Measurements from ENCODE around the gene NECAB3. TPM values are rescaled to one million over a fixed set of nuclear protein-coding genes. Genes with fewer than 3 reads are reported as not detected.
A peak's percentile ranks its signal among the peaks of the same experiment; 100 is the strongest.

Gene NECAB3, protein sequence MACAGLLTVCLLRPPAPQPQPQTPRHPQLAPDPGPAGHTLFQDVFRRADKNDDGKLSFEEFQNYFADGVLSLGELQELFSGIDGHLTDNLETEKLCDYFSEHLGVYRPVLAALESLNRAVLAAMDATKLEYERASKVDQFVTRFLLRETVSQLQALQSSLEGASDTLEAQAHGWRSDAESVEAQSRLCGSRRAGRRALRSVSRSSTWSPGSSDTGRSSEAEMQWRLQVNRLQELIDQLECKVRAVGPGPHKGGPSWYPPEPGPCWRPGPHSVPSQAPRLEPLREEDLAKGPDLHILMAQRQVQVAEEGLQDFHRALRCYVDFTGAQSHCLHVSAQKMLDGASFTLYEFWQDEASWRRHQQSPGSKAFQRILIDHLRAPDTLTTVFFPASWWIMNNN
- total RNA-seq, result 10 to 100 TPM in 1 of 3 donors, 1 to 10 TPM in 2; 8.0 to 11.8 (median 9.7) TPM

DNA sequence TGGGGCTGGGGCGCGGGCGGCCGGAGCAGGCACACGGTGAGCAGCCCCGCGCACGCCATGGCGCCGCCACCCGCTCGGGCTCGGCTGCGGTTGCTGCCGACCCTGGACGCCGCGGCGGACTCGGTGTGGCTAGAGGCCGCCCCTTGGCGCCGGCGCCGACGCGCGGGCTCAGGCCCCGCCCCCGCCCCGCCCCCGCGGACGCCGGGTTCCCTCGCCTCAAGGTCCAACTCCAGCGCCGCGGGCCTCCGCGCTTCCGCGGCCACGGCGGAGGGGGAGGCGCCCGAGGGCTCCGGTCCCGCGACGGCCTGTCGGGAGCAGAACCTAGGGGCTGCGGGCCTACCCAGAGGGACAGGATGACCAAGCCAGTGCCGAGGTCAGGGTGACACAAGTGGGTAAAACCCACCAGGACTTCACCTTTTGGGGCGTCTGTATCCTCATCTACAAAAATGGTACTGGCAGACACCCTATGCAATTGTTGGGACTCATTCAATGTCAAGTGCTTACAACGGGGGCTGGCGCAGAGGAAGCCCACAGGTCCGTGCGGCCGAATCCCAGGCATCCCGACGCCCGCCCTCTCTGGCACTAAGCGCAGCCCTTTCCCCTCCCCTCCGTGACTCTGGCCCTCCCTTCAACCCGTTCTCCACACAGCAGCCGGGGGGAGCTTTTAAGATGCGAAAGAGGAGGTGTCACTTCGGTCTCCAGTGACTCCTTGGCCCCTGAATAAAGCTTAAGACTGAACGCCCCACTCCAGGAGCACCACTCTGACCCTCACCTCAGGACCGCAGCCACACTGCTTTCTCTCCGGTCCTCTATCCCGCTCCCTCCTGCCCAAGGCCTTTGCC is at the start of gene NECAB3:
TSS of gene NECAB3 (minus strand) at position 135 of the 842 bp plus-strand sequence. CDS start at position 59, 76 bp downstream.
- peak; percentile 70 to 81 for ATAC-seq
- H3K4me1 Mint-ChIP-seq (ENCODE audit: low read depth), result peaks cover 38% of the 10 kb centered on the region
- no peaks in the 10 kb centered on the region for H3K36me3 Mint-ChIP-seq (ENCODE audit: insufficient read depth)
- peak within 1 kb of the TSS; percentile 86 for H3K4me3 Mint-ChIP-seq
- peak; percentile 42 for DNase-seq
- H3K27me3 Mint-ChIP-seq (ENCODE audit: low read depth), result no peaks in the 10 kb centered on the region
- no peaks in the 10 kb centered on the region for H3K9me3 Mint-ChIP-seq

DNA sequence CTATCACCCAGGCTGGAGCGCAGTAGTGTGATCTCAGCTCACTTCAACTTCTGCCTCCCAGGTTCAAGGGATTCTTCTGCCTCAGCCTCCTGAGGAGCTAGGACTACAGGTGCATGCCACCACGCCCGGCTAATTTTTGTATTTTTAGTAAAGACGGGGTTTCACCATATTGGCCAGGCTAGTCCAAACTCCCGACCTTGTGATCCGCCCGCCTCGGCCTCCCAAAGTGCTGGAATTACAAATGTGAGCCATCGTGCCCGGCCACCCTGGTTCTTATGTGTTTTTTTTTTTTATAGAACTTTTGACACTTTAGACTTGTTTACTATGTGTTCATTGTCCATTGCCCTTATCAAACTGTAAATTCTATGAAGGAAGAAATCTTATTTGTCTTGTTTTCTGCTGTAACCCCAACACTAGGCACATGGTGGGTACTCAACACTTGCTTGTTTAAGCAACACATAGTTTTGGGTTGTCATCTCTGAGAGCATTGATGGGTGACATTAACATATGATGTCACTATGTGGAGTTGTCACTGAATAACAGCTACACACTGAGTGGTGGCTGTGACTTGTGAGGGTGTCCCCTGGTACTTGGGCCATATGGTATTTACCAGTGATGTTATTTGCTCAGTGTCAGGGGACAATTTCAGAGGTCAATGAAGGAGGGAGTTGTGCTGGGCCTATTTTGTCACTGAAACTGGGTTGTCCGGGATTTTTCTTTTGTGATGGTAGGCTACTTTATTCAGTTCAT is 47.3 kb upstream of the NECAB3 start:
- H3K4me1 Mint-ChIP-seq (ENCODE audit: low read depth), result peaks cover 18% of the 10 kb centered on the region
- H3K9me3 Mint-ChIP-seq, result no peaks in the 10 kb centered on the region
- H3K4me3 Mint-ChIP-seq, result peak overlapping the region; percentile 79
- H3K36me3 Mint-ChIP-seq (ENCODE audit: insufficient read depth), result no peaks in the 10 kb centered on the region
- no peaks in the 10 kb centered on the region for H3K27me3 Mint-ChIP-seq (ENCODE audit: low read depth)
- ATAC-seq, result no peak
- no peak for DNase-seq

DNA sequence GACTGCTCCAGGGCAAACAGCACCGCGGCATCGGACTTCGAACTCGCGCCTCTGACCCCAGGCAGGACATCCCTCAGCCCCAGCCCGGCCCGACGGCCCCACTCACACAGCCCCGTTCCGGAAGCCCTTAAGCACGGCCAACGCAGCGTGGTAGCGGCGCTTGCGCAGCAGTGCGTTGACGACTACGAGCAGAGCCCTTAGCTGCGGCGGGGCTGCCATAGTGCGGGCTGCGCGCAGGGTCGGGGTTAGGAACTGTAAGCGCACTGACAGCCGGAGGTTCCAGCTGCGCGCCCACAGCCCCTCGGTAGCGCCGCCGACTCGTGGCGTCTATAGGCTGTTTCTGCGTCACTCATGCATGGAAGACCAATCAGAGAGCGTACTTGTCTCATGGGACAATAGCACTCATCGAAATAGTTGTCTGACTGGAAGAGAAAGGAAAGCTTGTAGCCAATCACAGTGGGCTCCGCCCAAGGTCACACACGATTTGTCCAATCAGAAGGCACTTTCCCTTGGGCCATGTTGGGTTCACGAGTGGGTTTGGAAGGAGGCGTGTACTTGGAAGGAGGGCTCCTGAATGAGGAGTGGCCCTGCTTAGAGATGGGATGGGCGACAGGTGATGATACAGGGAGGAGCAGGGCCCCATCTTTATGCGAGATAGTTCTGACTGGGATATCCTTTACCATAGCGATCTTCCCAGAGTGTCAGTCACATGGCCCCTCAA is 45.9 kb upstream of the NECAB3 start, which contains the start of gene PXMP4:
TSS of gene PXMP4 (minus strand) at position 322 of the 721 bp plus-strand sequence. CDS start at position 219, 103 bp downstream.
- H3K27me3 Mint-ChIP-seq (ENCODE audit: low read depth), result no peaks in the 10 kb centered on the region
- no peaks in the 10 kb centered on the region for H3K9me3 Mint-ChIP-seq
- ATAC-seq, result peak; percentile 98 to 99
- peak; percentile 78 for DNase-seq
- H3K36me3 Mint-ChIP-seq (ENCODE audit: insufficient read depth), result peaks cover 3% of the 10 kb centered on the region
- peak within 1 kb of the TSS; percentile 79 for H3K4me3 Mint-ChIP-seq
- H3K4me1 Mint-ChIP-seq (ENCODE audit: low read depth), result peaks cover 18% of the 10 kb centered on the region

DNA sequence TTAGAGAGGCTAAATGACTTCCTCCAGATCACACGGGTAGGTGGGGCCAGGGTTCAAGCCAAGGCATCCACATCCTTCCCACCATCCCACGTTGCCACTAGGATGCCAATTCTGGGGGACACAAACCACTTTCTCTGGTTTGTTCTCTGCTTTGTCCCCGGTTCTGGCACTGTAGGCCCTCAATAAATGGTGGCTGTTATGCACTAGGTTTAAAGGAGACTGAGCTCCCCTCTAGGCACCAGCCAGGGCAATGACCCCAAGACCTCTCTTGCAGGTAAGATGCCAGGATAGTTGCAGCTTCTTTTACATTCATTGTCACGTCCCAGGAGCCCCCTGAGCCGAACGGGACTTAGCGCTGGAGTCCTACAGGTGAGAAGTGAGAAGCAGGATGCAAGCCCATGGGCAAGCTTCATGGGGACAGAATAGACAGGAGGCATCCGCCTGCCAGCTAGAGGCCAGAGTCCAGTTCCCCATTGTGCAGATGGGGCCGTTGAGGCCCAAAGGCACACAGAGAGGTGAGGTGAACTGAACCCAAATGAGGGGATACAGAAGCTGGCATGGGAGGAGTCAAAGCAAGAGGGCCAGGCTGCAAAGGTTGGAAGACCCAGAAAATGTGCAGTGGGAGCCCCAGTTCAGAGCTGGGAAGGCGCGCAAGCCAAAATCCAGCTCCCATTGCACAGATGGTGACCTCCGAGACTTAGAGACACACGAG is 45.2 kb upstream of the NECAB3 start:
- peak; percentile 2 for ATAC-seq
- H3K4me3 Mint-ChIP-seq, result peak overlapping the region; percentile 79
- H3K9me3 Mint-ChIP-seq, result no peaks in the 10 kb centered on the region
- DNase-seq, result no peak
- H3K4me1 Mint-ChIP-seq (ENCODE audit: low read depth), result peaks cover 18% of the 10 kb centered on the region
- no peaks in the 10 kb centered on the region for H3K27me3 Mint-ChIP-seq (ENCODE audit: low read depth)
- H3K36me3 Mint-ChIP-seq (ENCODE audit: insufficient read depth), result peaks cover 4% of the 10 kb centered on the region

DNA sequence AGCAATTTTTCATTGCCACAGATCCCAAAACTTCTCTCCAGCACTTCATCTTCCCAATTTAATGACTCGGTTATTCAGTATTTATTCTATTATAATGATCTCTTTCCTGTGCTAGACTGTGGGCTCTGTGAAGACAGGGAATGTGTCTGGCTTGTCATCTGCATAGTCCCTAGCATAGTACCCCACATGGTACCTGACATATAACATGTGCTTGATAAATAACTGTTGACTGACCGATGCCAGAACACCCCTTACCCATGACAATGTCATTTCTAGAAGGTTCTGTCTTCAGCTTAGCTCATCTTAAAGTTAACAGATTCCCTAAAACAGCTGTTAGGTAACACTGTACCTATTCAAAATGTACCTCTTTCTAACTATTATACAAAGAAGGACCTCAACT is 42.3 kb upstream of the NECAB3 start:
- Mint-ChIP-seq H3K27me3 (ENCODE audit: low read depth) (no peaks in the 10 kb centered on the region), H3K9me3 (no peaks in the 10 kb centered on the region), H3K4me1 (ENCODE audit: low read depth) (peaks cover 18% of the 10 kb centered on the region), H3K4me3 (no peak overlapping the region), H3K36me3 (ENCODE audit: insufficient read depth) (peaks cover 15% of the 10 kb centered on the region)
- no peak for ATAC-seq
- no peak for DNase-seq

DNA sequence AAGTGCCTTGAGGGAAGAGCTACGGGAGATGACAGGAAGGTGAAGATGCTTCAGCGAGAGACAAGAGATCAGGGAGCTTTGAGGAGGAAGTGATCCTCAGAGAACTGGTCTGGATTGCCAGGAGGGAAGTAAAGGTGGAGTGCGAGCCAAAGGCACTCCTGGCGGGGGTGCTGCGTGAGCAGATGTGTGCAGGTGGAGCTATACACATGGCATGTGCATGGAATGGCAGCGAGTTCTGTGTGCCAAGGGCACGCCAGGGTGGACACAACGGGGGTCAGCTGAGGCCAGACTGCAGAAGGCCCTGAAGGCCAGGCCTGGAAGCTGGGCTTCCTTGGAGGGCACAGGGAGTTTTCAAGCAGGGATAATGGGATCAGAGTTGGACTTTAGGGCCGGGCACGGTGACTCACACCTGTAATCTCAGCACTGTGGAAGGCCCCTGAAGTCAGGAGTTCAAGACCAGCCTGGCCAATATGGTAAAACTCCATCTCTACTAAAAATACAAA is 39.7 kb upstream of the NECAB3 start:
- Mint-ChIP-seq H3K9me3 (no peaks in the 10 kb centered on the region), H3K4me3 (no peak overlapping the region), H3K36me3 (ENCODE audit: insufficient read depth) (peaks cover 22% of the 10 kb centered on the region), H3K27me3 (ENCODE audit: low read depth) (no peaks in the 10 kb centered on the region), H3K4me1 (ENCODE audit: low read depth) (peaks cover 8% of the 10 kb centered on the region)
- no peak for DNase-seq
- no peak for ATAC-seq

DNA sequence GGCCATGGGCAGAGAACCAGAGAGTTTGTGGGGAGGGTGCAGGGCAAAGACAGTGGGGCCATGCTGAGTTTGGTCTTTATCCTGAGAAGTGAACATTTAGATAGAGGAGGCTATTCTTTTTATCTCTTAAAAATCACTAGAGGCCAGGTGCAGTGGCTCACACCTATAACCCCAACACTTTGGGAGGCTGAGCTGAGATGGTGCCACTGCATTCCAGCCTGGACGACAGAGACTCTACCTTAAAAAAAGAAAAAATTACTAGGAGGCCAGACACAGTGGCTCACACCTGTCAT is 37.2 kb upstream of the NECAB3 start:
- Mint-ChIP-seq H3K36me3 (ENCODE audit: insufficient read depth) (peaks cover 22% of the 10 kb centered on the region), H3K4me3 (no peak overlapping the region), H3K4me1 (ENCODE audit: low read depth) (peaks cover 3% of the 10 kb centered on the region), H3K27me3 (ENCODE audit: low read depth) (no peaks in the 10 kb centered on the region), H3K9me3 (no peaks in the 10 kb centered on the region)
- ATAC-seq (no peak), DNase-seq (no peak)

DNA sequence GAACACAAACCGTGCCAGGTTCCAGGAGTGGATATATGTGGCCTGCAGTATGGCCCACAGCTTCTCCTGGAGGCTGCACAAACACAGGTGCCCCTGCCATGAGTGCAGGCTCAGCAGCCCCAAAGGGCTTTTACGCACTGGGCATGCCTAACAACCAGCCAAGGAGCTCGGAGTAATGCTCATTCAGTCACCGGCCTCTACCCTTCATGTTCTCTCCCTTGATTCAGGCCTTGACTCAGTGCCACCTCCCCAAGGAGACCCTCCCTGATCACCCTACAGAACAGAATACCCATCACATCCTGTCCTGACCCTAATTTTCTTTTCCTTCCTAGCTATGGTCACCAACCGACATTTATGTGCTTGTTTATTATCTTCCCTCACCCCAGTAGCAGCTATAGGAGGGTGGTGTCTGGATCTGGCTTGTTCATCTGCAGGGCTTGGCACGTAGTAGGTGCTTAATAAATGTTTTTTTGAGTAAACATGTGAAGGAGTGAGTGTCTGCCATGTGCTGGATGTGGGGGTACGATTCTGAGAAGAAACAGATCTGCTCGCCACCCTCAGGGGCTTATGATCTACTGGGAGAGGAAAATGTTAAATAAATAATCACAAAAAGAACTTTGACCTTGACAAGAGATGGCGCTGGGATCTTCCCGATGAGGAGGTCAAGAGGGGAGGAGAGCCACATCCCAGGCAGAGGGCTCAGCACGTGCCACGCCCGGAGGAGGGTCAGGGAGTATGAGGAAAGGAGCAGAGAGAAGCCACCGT is 36.6 kb upstream of the NECAB3 start:
- Mint-ChIP-seq H3K36me3 (ENCODE audit: insufficient read depth) (peaks cover 19% of the 10 kb centered on the region), H3K4me1 (ENCODE audit: low read depth) (peaks cover 3% of the 10 kb centered on the region), H3K27me3 (ENCODE audit: low read depth) (no peaks in the 10 kb centered on the region), H3K9me3 (no peaks in the 10 kb centered on the region), H3K4me3 (no peak overlapping the region)
- DNase-seq (no peak), ATAC-seq (no peak)

DNA sequence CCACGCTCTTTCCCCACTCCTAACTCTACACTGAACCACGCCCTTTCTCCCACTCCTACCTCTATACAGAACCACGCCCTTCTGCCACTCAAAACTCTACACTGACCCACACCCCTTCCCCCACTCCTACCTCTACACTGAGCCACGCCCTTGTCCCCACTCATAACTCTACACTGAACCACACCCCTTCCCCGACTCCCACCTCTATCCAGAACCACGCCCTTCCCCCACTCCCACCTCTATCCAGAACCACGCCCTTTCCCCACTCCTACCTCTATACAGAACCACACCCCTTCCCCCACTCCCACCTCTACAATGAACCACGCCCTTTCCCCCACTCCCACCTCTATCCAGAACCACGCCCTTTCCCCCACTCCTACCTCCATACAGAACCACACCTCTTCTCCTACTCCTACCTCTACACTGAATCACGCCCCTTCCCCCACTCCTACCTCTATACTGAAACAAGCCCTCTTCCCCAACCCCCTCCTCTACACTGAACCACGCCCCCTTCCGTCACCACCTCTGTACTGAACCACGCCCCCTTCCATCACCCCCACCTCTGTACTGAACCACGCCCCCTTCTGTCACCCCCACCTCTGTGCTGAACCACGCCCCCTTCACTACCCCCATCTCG is 35.8 kb upstream of the NECAB3 start:
- Mint-ChIP-seq H3K9me3 (no peaks in the 10 kb centered on the region), H3K36me3 (ENCODE audit: insufficient read depth) (peaks cover 19% of the 10 kb centered on the region), H3K27me3 (ENCODE audit: low read depth) (no peaks in the 10 kb centered on the region), H3K4me1 (ENCODE audit: low read depth) (peaks cover 3% of the 10 kb centered on the region), H3K4me3 (no peak overlapping the region)
- ATAC-seq (no peak), DNase-seq (no peak)

DNA sequence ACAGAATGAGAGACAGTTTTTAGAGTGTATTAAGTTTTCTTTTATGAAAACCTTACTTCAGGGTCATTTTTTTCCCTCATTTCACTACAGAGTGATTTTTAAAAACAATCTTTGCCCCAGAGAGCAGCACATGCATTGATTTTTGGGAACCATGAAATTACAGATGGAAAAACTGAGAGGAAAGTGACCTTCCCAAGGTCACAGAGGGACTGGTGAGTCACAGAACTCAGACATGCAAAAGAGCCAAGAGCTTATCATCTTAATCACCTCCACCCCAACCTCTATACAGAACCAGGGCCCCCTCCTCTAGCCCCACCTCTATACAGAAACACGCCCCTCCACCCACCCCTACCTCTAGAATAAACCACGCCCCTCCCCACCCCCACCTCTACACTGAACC is 35.2 kb upstream of the NECAB3 start:
- no peak overlapping the region for H3K4me3 Mint-ChIP-seq
- H3K27me3 Mint-ChIP-seq (ENCODE audit: low read depth), result no peaks in the 10 kb centered on the region
- peaks cover 18% of the 10 kb centered on the region for H3K36me3 Mint-ChIP-seq (ENCODE audit: insufficient read depth)
- no peaks in the 10 kb centered on the region for H3K9me3 Mint-ChIP-seq
- peaks cover 3% of the 10 kb centered on the region for H3K4me1 Mint-ChIP-seq (ENCODE audit: low read depth)
- no peak for DNase-seq
- ATAC-seq, result peak in 1 of 2 donors; percentile 71

DNA sequence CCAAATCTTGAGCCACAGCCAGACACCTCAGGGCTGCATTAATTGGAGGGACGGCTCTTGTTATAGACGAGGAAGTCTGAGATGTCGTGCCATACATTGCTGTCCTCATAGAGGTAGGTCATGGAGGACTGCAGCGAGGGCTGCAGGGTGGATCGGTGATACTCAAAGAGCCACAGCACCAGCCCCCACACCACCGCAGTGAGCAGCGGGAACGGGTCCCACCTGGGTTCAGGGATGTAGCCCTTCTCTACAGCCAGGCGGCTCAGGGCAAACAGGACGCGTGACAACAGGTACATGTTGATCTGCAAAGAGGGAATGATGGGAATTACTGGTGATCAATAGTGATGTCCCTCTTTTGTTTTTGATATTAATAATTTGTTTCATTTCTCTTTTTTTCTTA is 33.4 kb upstream of the NECAB3 start:
- no peak for ATAC-seq
- H3K4me1 Mint-ChIP-seq (ENCODE audit: low read depth), result peaks cover 3% of the 10 kb centered on the region
- H3K27me3 Mint-ChIP-seq (ENCODE audit: low read depth), result no peaks in the 10 kb centered on the region
- H3K9me3 Mint-ChIP-seq, result no peaks in the 10 kb centered on the region
- H3K36me3 Mint-ChIP-seq (ENCODE audit: insufficient read depth), result peaks cover 12% of the 10 kb centered on the region
- no peak overlapping the region for H3K4me3 Mint-ChIP-seq
- DNase-seq, result no peak

DNA sequence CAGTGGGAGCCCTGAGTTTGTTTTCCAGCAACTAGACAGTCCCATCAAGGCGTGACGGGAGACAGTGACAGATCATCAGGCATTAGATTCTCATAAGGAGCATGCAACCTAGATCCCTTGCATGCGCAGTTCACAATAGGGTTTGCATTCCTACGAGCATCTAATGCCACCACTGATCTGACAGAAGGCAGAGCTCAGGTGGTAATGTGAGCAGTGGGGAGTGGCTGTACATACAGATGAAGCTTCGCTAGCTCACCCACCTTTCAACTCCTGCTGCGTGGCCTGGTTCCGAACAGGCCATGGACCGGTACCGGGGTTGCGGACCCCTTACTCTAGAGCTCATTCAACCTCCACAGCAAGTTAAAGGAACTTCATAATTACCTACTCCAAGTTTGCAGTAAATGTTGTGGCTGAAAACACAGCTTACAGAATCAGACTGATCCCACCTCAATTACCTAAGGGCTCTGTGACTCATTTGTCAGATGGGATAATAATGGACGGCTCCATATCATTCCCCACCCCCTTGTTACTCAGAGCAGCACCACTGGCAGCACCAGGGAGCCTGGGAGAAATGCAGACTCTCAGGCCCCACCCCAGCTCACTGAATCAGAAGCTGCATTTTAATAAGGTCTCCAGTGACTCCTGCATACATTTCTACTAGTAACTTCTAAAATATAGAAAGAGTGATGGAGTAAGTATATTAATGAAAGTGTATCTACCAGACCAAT is 30.1 kb upstream of the NECAB3 start:
- Mint-ChIP-seq H3K27me3 (ENCODE audit: low read depth) (no peaks in the 10 kb centered on the region), H3K4me1 (ENCODE audit: low read depth) (peaks cover 1% of the 10 kb centered on the region), H3K9me3 (no peaks in the 10 kb centered on the region), H3K36me3 (ENCODE audit: insufficient read depth) (no peaks in the 10 kb centered on the region), H3K4me3 (no peak overlapping the region)
- no peak for DNase-seq
- no peak for ATAC-seq

Measured in activated T-cell treated with anti-CD3 and anti-CD28 coated beads, Interleukin-2, amount 50 U/mL, for 4 hours (primary cell).